Neural cell (in vitro differentiated cells): Measurements from ENCODE around the gene RAB13.

Experiments
- EP300 ChIP-seq: fragments of 450-650 bp; conservative IDR thresholded peaks from 2 replicates; pipeline ENCODE4 v1.6.1; 2014; ENCODE audit warnings: antibody characterized with exemption, mild to moderate bottlenecking, moderate library complexity; ENCODE audit not compliant: poor library complexity, severe bottlenecking
- EZH2 ChIP-seq: fragments of 200-600, 300-800 bp; shearing (Covaris generic), sonication (generic); IDR thresholded peaks from 2 replicates; pipeline ENCODE4 v1.6.1; 2014; ENCODE audit warnings: antibody characterized with exemption, low read length, borderline replicate concordance, mild to moderate bottlenecking; ENCODE audit not compliant: insufficient read depth, poor library complexity, severe bottlenecking
- TF ChIP-seq, protein P1 (sequence below): fragments of 450-650 bp; IDR thresholded peaks from 2 replicates; pipeline ENCODE4 v1.5.1; 2014; ENCODE audit warnings: antibody characterized with exemption, mild to moderate bottlenecking, moderate library complexity; ENCODE audit not compliant: poor library complexity, severe bottlenecking

DNA sequence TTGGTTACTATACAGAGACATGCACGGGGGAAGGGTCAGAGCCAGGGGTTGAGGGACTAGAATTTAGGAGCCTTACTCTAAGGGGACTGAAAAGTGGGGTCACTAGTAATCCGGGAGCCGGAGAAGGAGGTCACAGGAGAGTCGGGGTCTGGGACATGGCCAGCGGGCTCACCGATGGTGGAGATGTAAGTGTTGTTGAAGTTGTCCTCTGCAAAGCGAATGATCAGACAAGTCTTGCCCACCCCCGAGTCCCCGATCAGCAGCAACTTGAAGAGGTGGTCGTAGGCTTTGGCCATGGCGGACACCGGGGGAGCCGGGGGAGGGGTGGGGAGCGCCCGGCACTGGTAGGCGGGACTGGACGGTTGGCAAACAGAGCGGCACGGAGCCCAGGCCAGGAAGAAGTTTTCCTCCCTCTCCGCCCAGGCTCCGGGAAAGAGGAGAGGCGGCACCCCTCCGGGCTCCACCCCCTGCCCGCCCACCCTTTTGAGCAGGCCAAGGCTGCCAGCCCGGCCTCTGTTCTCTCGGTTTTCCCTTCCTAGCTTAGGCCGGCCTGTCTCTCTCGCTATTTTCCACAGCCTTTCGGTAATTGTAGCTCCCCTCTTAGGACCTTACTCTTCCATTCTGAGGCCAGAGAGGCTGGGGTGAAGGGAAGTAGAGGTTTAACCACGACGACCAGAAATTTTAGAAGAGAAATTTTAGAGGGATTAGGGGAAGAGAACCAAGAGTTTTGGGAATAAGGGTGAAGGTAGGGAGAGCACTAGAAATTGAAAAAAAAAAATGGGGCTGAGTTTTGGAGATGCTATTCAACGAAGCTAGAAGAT, at the start of gene RAB13:
- TF ChIP-seq, protein P1, sequence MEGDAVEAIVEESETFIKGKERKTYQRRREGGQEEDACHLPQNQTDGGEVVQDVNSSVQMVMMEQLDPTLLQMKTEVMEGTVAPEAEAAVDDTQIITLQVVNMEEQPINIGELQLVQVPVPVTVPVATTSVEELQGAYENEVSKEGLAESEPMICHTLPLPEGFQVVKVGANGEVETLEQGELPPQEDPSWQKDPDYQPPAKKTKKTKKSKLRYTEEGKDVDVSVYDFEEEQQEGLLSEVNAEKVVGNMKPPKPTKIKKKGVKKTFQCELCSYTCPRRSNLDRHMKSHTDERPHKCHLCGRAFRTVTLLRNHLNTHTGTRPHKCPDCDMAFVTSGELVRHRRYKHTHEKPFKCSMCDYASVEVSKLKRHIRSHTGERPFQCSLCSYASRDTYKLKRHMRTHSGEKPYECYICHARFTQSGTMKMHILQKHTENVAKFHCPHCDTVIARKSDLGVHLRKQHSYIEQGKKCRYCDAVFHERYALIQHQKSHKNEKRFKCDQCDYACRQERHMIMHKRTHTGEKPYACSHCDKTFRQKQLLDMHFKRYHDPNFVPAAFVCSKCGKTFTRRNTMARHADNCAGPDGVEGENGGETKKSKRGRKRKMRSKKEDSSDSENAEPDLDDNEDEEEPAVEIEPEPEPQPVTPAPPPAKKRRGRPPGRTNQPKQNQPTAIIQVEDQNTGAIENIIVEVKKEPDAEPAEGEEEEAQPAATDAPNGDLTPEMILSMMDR, result no peak
- TF ChIP-seq EP300, result no peak
- TF ChIP-seq EZH2, result no peak
